ENCODE results near the gene SALL4. TPM values are rescaled to one million over a fixed set of nuclear protein-coding genes. Genes with fewer than 3 reads are reported as not detected.

SALL4 gene
- total and polyA plus RNA-seq, 2 donors (not counting 3 experiments of a cell fraction or from before 2014, with no cell fraction given) = 1.3 to 1.9 TPM

GRCh38 chr20:51796340-51796739 lies 6.0 kb downstream of the SALL4 start:
- peaks cover 11% of the 10 kb centered on the region for H3K4me1 ChIP-seq (ENCODE audit: control insufficient read depth, extremely low read depth, insufficient read depth, low read length)
- no peaks in the 10 kb centered on the region for H3K9me3 ChIP-seq (replicated peaks; ENCODE audit: control insufficient read depth, insufficient read depth, low read length)
- ChIA-PET POLR2A (no interaction called here), CTCF (interaction anchor here (0.6 to 2.2 kb wide), 6 partner anchors 12 to 1003 kb away, joined by 3 to 11 read pairs (median 4); no protein-coding TSS in a partner anchor)
- H3K9me1 ChIP-seq (replicated peaks; ENCODE audit: control insufficient read depth, extremely low read depth, insufficient read depth, low read length) = peaks cover 2% of the 10 kb centered on the region
- no peaks in the 10 kb centered on the region for H3K36me3 ChIP-seq (ENCODE audit: control insufficient read depth in 2 of 2, extremely low read depth in 1 of 2, insufficient read depth in 2 of 2, low read length in 2 of 2)
- no TSS peak for BruUV-seq (replicated peaks)
- H3K27me3 ChIP-seq (ENCODE audit: control insufficient read depth in 2 of 2, insufficient read depth in 2 of 2, low read length in 2 of 2) = peaks cover 8 to 18% of the 10 kb centered on the region in 2 experiments
- no peaks in the 10 kb centered on the region for H4K20me1 ChIP-seq (replicated peaks; ENCODE audit: control insufficient read depth, extremely low read depth, insufficient read depth, low read length)
- TF ChIP-seq JUN (IDR thresholded peaks at IDR 0.05; ENCODE audit: borderline replicate concordance, insufficient read depth, insufficient read length, low read depth) = no peak
- no peak for TF ChIP-seq POLR2AphosphoS5 (IDR thresholded peaks at IDR 0.05; ENCODE audit: insufficient read depth, low read depth, low read length)
- TF ChIP-seq POLR2A (IDR thresholded peaks at IDR 0.05; ENCODE audit: low read depth, low read length) = no peak
- TF ChIP-seq FOS (IDR thresholded peaks at IDR 0.05; ENCODE audit: borderline replicate concordance, insufficient read depth, low read length) = no peak
- no peak for TF ChIP-seq EZH2 (IDR thresholded peaks at IDR 0.05; ENCODE audit: borderline replicate concordance, low read depth, low read length, severe bottlenecking)
- TF ChIP-seq, protein P1, sequence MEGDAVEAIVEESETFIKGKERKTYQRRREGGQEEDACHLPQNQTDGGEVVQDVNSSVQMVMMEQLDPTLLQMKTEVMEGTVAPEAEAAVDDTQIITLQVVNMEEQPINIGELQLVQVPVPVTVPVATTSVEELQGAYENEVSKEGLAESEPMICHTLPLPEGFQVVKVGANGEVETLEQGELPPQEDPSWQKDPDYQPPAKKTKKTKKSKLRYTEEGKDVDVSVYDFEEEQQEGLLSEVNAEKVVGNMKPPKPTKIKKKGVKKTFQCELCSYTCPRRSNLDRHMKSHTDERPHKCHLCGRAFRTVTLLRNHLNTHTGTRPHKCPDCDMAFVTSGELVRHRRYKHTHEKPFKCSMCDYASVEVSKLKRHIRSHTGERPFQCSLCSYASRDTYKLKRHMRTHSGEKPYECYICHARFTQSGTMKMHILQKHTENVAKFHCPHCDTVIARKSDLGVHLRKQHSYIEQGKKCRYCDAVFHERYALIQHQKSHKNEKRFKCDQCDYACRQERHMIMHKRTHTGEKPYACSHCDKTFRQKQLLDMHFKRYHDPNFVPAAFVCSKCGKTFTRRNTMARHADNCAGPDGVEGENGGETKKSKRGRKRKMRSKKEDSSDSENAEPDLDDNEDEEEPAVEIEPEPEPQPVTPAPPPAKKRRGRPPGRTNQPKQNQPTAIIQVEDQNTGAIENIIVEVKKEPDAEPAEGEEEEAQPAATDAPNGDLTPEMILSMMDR (IDR thresholded peaks at IDR 0.05; ENCODE audit: extremely low read depth in 1 of 2, insufficient read depth in 1 of 2, low read depth in 1 of 2, low read length in 2 of 2) = no peak
- TF ChIP-seq MAX (IDR thresholded peaks at IDR 0.05; ENCODE audit: insufficient read depth, insufficient read length) = no peak
- TF ChIP-seq MYC (IDR thresholded peaks at IDR 0.05; ENCODE audit: low read depth, low read length) = no peak
- TF ChIP-seq GATA2 (IDR thresholded peaks at IDR 0.05; ENCODE audit: insufficient read depth, insufficient read length, low read depth, low read length) = no peak
- dilution Hi-C loops (cut with MboI; ENCODE audit: extremely low pct_ligation_motif_present, low sequenced_read_pairs) (no loop called here), intact Hi-C loops (cut with micrococcal nuclease) (no loop called here)
- no peak for FAIRE-seq
- DNase-seq (ENCODE audit: low read depth, low spot score) = no peak
- H2AFZ ChIP-seq (ENCODE audit: low read depth, low read length) = no peak overlapping the region
- H3K4me3 ChIP-seq (replicated peaks in 1 of 3; ENCODE audit: insufficient read depth in 1 of 3, low read depth in 1 of 3, low read length in 3 of 3) = no peak overlapping the region
- H3K27ac ChIP-seq (ENCODE audit: insufficient read depth, low read depth, low read length) = no peak overlapping the region
- no peak overlapping the region for H3K4me2 ChIP-seq (ENCODE audit: insufficient read depth, low read length)
- H3K9ac ChIP-seq (replicated peaks; ENCODE audit: extremely low read depth, insufficient read depth, low read length) = no peak overlapping the region
- no peaks in the 10 kb centered on the region for H3K79me2 ChIP-seq (ENCODE audit: control insufficient read depth, insufficient read depth, low read length)

Measured in endothelial cell of umbilical vein (primary cell).